Hepatocyte (in vitro differentiated cells): ENCODE measurements around the gene SEPTIN10.

Experiments used
- EZH2 ChIP-seq: fragments of 200-600 bp; sonication (generic); IDR thresholded peaks from 2 replicates; pipeline ENCODE4 v1.6.1; 2016; ENCODE audit warnings: antibody characterized with exemption, mild to moderate bottlenecking, borderline replicate concordance
- EZH2phosphoT487 ChIP-seq: fragments of 200-600 bp; sonication (generic); IDR thresholded peaks from one replicate; pipeline ENCODE4 v1.6.1; 2018; ENCODE audit warnings: antibody characterized with exemption, mild to moderate bottlenecking, low read depth, moderate library complexity; ENCODE audit not compliant: unreplicated experiment, severe bottlenecking
- TF ChIP-seq, protein P1 (sequence below): fragments of 200-600 bp; sonication (generic); IDR thresholded peaks from 2 replicates; pipeline ENCODE4 v1.5.1; 2016; ENCODE audit warnings: antibody characterized with exemption, mild to moderate bottlenecking; ENCODE audit not compliant: poor library complexity

DNA sequence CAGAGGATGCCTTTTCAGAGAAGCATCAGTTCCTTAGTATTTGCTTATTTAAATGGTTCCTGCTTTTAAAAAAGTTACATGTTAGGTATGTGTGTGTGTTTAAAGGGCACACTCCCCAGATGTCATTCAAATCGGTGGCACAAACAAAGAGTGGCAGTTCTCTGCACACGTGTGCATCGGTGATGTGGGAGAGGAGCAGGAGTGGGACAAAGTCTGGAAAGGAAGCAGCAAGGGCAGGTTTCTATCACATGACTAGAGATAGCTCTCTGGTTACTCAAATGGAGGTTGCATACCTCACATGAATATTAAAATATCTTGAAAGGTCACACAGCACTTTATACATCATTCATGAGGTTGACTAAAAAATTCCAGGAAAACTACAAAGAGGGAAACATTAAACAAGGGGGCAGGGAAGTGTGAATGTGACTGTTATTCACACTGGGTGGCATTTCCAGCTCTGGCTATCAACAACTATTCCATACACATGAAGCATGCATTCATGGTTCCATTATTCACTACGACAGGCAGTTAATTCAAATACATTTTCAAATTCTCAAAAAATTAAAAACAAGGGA is 64.7 kb downstream of the SEPTIN10 start:
- TF ChIP-seq EZH2 (no peak), EZH2phosphoT487 (no peak)
- TF ChIP-seq, protein P1, sequence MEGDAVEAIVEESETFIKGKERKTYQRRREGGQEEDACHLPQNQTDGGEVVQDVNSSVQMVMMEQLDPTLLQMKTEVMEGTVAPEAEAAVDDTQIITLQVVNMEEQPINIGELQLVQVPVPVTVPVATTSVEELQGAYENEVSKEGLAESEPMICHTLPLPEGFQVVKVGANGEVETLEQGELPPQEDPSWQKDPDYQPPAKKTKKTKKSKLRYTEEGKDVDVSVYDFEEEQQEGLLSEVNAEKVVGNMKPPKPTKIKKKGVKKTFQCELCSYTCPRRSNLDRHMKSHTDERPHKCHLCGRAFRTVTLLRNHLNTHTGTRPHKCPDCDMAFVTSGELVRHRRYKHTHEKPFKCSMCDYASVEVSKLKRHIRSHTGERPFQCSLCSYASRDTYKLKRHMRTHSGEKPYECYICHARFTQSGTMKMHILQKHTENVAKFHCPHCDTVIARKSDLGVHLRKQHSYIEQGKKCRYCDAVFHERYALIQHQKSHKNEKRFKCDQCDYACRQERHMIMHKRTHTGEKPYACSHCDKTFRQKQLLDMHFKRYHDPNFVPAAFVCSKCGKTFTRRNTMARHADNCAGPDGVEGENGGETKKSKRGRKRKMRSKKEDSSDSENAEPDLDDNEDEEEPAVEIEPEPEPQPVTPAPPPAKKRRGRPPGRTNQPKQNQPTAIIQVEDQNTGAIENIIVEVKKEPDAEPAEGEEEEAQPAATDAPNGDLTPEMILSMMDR: no peak
